PC-9 (cell line): ENCODE measurements around the gene PLEKHB2.

Experiments
- CTCF ChIP-seq: fragments of 200-600 bp; sonication (generic); conservative IDR thresholded peaks from 2 replicates; pipeline ENCODE4 v1.6.1; 2017; ENCODE audit warnings: mixed run types, antibody characterized with exemption, mild to moderate bottlenecking, moderate library complexity
- EZH2 ChIP-seq: fragments of 200-600 bp; sonication (generic); IDR thresholded peaks from 2 replicates; pipeline ENCODE4 v1.8.0; 2017; ENCODE audit warnings: antibody characterized with exemption, low read depth

DNA sequence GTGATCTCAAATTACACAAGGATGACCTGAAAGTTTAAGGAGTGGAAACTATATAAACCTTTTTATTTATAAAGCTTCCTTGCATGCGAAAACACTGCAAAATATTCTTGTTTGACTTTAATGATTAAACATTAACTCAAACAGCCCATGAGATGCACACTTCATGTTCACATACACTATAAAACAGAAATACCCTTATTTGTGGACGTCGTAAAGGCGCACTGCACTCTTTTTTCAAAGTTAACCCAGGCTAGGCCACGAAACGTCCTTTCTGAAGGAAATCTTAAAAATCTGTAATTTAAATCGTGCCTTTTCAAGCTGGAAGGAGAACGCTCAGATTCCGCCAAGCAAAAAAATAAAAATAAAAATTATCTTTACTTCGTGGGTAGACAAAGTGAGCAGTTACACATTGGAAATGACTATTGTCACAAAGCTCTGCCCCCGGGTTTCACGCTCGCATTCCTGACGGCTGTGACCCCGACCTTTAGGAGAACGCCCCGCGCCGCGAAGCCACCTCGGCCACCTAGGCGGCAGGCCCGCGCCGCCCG lies 12.6 kb upstream of the PLEKHB2 start:
- TF ChIP-seq CTCF (no peak), EZH2 (no peak)
